ENCODE measurements around the gene MUC6. TPM values are rescaled to one million over a fixed set of nuclear protein-coding genes. Genes with fewer than 3 reads are reported as not detected.

MUC6 gene
- total and polyA plus RNA-seq, 10 of the 15 experiments (the other 5 are each of a cell fraction or from before 2014, with no cell fraction given), result 0.03 TPM; not detected in 8

- ChIA-PET SMC1A (ENCODE audit: uncharacterized antibody, unreplicated experiment) (no interaction called here), POLR2A (no interaction called here), RAD21 (ENCODE audit: unreplicated experiment) (no interaction called here), CTCF (no interaction called here)
- no peaks in the 10 kb centered on the region for H3K9me3 ChIP-seq (replicated peaks; ENCODE audit: control insufficient read depth, insufficient read depth, low read length)
- no peaks in the 10 kb centered on the region for H3K4me1 ChIP-seq (ENCODE audit: control insufficient read depth, insufficient read depth, low read length)
- FAIRE-seq (no peak), ATAC-seq (no peak), DNase-seq (ENCODE audit: low read depth, low spot score) (no peak)
- no peak overlapping the region for H2AFZ ChIP-seq (ENCODE audit: control insufficient read depth, low read depth, low read length)
- no peak overlapping the region for H3K27ac ChIP-seq (ENCODE audit: control insufficient read depth, insufficient read depth)
- no peaks in the 10 kb centered on the region for H4K20me1 ChIP-seq (ENCODE audit: control insufficient read depth, insufficient read depth)
- H3K79me2 ChIP-seq (ENCODE audit: control insufficient read depth, insufficient read depth, low read length), result no peaks in the 10 kb centered on the region
- BruUV-seq (replicated peaks), result no TSS peak
- no peaks in the 10 kb centered on the region for H3K36me3 ChIP-seq (ENCODE audit: control insufficient read depth in 2 of 2, insufficient read depth in 2 of 2, low read length in 1 of 2)
- in situ Hi-C loops (cut with MboI) (no loop called here), intact Hi-C loops (cut with micrococcal nuclease; ENCODE audit: unreplicated experiment) (no loop called here)
- TF ChIP-seq TCF3 (IDR thresholded peaks at IDR 0.05; ENCODE audit: borderline replicate concordance, insufficient read depth, low read depth, low read length) (0 out of 2 replicates have a peak, but pooled peaks have one; percentile 14), BCL3 (IDR thresholded peaks at IDR 0.05; ENCODE audit: borderline replicate concordance, insufficient read depth, low read depth, low read length, poor library complexity, severe bottlenecking) (peak; percentile 86), BHLHE40 (IDR thresholded peaks at IDR 0.05; ENCODE audit: borderline replicate concordance in 1 of 2, low read depth in 2 of 2, low read length in 1 of 2) (peak in 1 of 2 experiments; percentile 53; a peak in 1 of 4 replicates), GABPA (IDR thresholded peaks at IDR 0.05; ENCODE audit: low read depth) (no peak), ATF7 (IDR thresholded peaks at IDR 0.05; ENCODE audit: low read depth) (no peak), SUPT20H (IDR thresholded peaks at IDR 0.05; ENCODE audit: borderline replicate concordance, control insufficient read depth, low read depth, low read length) (no peak), TBL1XR1 (IDR thresholded peaks at IDR 0.05; ENCODE audit: low read depth, low read length) (no peak)
- WGBS (ENCODE audit: insufficient coverage, insufficient replicate concordance, low lambda C conversion rate, missing lambda C conversion rate), result 43% methylated on average over 12 of the region's 12 CpGs
- no peak overlapping the region for H3K9ac ChIP-seq (ENCODE audit: control insufficient read depth, insufficient read depth, low read length)
- no peaks in the 10 kb centered on the region for H3K27me3 ChIP-seq (replicated peaks in 1 of 2; ENCODE audit: control insufficient read depth in 2 of 2, insufficient read depth in 2 of 2, low read length in 1 of 2)
- no peak overlapping the region for H3K4me3 ChIP-seq
- no peak overlapping the region for H3K4me2 ChIP-seq (ENCODE audit: control insufficient read depth, insufficient read depth)
Observed at GRCh38 chr11:1038921-1039320, 2.4 kb upstream of the MUC6 start.
